Neural progenitor cell (in vitro differentiated cells): ENCODE measurements around the gene LUC7L3. TPM values are rescaled to one million over a fixed set of nuclear protein-coding genes. Genes with fewer than 3 reads are reported as not detected.

Experiments
- DNase-seq: peaks from one replicate; pipeline ENCODE4 v3.0.0-alpha.2; 2016; ENCODE audit warnings: low spot score
- H2AFZ ChIP-seq: fragments of 200-600 bp; sonication (generic); replicated peaks from 2 replicates; pipeline ENCODE4 v1.6.1; 2016; ENCODE audit warnings: antibody characterized with exemption
- H3F3A ChIP-seq: fragments of 200-600 bp; sonication (generic); 2 replicates; pipeline ENCODE4 v1.6.1; 2016; ENCODE audit warnings: antibody characterized with exemption, low read depth
- H3K27ac ChIP-seq: fragments of 200-600 bp; sonication (generic); 2 replicates; pipeline ENCODE4 v1.5.1; 2016; ENCODE audit warnings: mild to moderate bottlenecking
- H3K27me3 ChIP-seq: fragments of 200-600 bp; sonication (generic); 2 replicates; pipeline ENCODE4 v1.6.1; 2016; ENCODE audit warnings: mild to moderate bottlenecking, moderate library complexity
- H3K36me3 ChIP-seq: fragments of 200-600 bp; sonication (generic); 2 replicates; pipeline ENCODE4 v1.5.1; 2016
- H3K4me1 ChIP-seq: fragments of 200-600 bp; sonication (generic); 2 replicates; pipeline ENCODE4 v1.6.1; 2016; ENCODE audit warnings: mixed run types
- H3K4me2 ChIP-seq: fragments of 200-600 bp; sonication (generic); 2 replicates; pipeline ENCODE4 v1.6.1; 2016
- H3K4me3 ChIP-seq: fragments of 200-600 bp; sonication (generic); 2 replicates; pipeline ENCODE4 v1.5.1; 2016
- H3K79me2 ChIP-seq: fragments of 200-600 bp; sonication (generic); 2 replicates; pipeline ENCODE4 v1.6.1; 2016; ENCODE audit warnings: low read depth
- H3K9ac ChIP-seq: fragments of 200-600 bp; sonication (generic); 2 replicates; pipeline ENCODE4 v1.6.1; 2016
- H3K9me3 ChIP-seq: fragments of 200-600 bp; sonication (generic); 2 replicates; pipeline ENCODE4 v1.5.1; 2016; ENCODE audit warnings: low read depth
- H4K20me1 ChIP-seq: fragments of 200-600 bp; sonication (generic); 2 replicates; pipeline ENCODE4 v1.6.1; 2016; ENCODE audit warnings: low read depth
- H3K27ac Mint-ChIP-seq: 3 replicates; pipeline ENCODE4 v1.8.0; 2021; ENCODE audit warnings: mixed read lengths
- H3K27me3 Mint-ChIP-seq: 2 replicates; pipeline ENCODE4 v1.8.0; 2022; ENCODE audit warnings: low read depth, mild to moderate bottlenecking, inconsistent platforms, moderate library complexity, mixed read lengths; ENCODE audit not compliant: insufficient read depth
- H3K36me3 Mint-ChIP-seq: 3 replicates; pipeline ENCODE4 v1.8.0; 2021; ENCODE audit warnings: mixed read lengths
- H3K4me1 Mint-ChIP-seq: 3 replicates; pipeline ENCODE4 v1.8.0; 2021; ENCODE audit warnings: mixed read lengths
- H3K4me3 Mint-ChIP-seq: 3 replicates; pipeline ENCODE4 v1.8.0; 2021; ENCODE audit warnings: mild to moderate bottlenecking, moderate library complexity, mixed read lengths
- H3K9me3 Mint-ChIP-seq: 3 replicates; pipeline ENCODE4 v1.8.0; 2020; ENCODE audit warnings: mixed read lengths
- EZH2 ChIP-seq: fragments of 200-600 bp; sonication (generic); IDR thresholded peaks from 2 replicates; pipeline ENCODE4 v1.6.1; 2017; ENCODE audit warnings: antibody characterized with exemption, mild to moderate bottlenecking, moderate library complexity
- EZH2phosphoT487 ChIP-seq: fragments of 200-600 bp; sonication (generic); IDR thresholded peaks from 2 replicates; pipeline ENCODE4 v1.6.1; 2017; ENCODE audit warnings: antibody characterized with exemption
- total RNA-seq: library from RNA; depleted of rRNA; stranded (reverse); fragments of >200 nt; gene quantifications from 2 replicates; pipeline ENCODE4 v1.2.3, GENCODE V29; 2015; ENCODE audit warnings: low replicate concordance
- TF ChIP-seq, protein P1 (sequence below): fragments of 200-600 bp; sonication (generic); IDR thresholded peaks from 2 replicates; pipeline ENCODE4 v1.5.1; 2017; ENCODE audit warnings: antibody characterized with exemption, mild to moderate bottlenecking

The LUC7L3 gene
- total RNA-seq, 1 donor from 2014 or later, result 374 TPM

DNA sequence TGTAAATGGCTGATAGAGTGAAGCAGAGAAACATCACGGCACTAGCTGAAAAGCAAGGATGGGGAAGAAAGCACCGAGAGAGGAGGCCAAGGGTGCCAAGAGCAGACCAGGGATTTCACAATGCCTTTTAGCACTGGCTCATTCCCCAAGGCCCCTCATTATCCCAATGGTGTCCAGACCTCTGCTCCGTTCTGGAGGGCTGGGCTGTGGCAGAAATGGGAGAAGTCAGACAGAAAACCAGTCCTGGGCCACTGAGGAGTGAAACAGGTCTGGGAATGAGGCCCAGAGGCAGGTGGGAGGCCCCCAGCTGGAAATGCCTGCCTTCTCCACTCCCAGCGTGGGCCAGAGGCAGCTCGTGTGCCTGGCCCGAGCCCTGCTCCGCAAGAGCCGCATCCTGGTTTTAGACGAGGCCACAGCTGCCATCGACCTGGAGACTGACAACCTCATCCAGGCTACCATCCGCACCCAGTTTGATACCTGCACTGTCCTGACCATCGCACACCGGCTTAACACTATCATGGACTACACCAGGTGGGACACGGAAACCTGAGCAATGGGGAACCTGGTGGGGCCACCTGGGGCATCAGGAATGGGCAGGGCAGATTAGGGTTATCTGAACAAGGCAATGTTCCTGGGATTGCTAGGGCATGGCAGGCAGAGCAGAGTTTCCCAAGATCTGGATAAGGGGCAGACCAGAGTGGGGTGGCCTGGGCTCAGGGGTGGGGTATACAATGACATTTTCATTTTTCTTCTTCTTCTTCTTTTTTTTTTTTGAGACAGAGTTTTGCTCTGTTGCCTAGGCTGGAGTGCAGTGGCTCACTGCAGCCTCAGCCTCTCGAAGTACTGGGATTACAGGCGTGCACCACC lies 32.0 kb upstream of the LUC7L3 start:
- Histone ChIP-seq H3K4me2 (no peak overlapping the region), H3K79me2 (no peaks in the 10 kb centered on the region), H3K9ac (no peak overlapping the region), H3K36me3 (no peaks in the 10 kb centered on the region), H2AFZ (no peak overlapping the region), H3K27me3 (no peaks in the 10 kb centered on the region), H3K27ac (no peak overlapping the region), H4K20me1 (no peaks in the 10 kb centered on the region), H3K4me3 (no peak overlapping the region), H3F3A (peaks cover 65% of the 10 kb centered on the region), H3K9me3 (no peaks in the 10 kb centered on the region), H3K4me1 (peaks cover 47% of the 10 kb centered on the region)
- H3K4me1 Mint-ChIP-seq, result peaks cover 82% of the 10 kb centered on the region
- no peaks in the 10 kb centered on the region for H3K9me3 Mint-ChIP-seq
- TF ChIP-seq EZH2 (no peak), EZH2phosphoT487 (no peak)
- TF ChIP-seq, protein P1, sequence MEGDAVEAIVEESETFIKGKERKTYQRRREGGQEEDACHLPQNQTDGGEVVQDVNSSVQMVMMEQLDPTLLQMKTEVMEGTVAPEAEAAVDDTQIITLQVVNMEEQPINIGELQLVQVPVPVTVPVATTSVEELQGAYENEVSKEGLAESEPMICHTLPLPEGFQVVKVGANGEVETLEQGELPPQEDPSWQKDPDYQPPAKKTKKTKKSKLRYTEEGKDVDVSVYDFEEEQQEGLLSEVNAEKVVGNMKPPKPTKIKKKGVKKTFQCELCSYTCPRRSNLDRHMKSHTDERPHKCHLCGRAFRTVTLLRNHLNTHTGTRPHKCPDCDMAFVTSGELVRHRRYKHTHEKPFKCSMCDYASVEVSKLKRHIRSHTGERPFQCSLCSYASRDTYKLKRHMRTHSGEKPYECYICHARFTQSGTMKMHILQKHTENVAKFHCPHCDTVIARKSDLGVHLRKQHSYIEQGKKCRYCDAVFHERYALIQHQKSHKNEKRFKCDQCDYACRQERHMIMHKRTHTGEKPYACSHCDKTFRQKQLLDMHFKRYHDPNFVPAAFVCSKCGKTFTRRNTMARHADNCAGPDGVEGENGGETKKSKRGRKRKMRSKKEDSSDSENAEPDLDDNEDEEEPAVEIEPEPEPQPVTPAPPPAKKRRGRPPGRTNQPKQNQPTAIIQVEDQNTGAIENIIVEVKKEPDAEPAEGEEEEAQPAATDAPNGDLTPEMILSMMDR, result no peak
- peaks cover 14% of the 10 kb centered on the region for H3K27me3 Mint-ChIP-seq
- H3K36me3 Mint-ChIP-seq, result no peaks in the 10 kb centered on the region
- peak overlapping the region; percentile 5 for H3K27ac Mint-ChIP-seq
- peak; percentile 69 for DNase-seq
- H3K4me3 Mint-ChIP-seq, result peak overlapping the region; percentile 35

DNA sequence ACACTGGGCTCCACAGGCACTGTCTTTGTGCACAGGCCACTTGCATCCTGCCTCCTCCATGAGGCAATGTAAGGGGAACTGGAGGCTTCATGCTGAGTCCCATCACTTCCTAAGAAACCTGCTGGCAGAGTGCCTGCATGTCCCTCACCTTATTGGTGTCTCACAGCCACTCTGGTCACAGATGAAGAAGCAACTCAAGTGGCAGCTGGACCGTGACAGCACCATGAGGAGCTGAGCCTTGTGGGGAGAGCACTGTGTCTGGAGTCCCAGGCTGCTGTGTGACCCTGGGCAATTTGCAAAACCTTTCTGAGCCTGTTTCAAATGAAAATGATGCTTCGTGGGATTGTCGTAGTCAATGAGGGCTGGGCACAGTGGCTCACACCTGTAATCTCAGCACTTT lies 31.2 kb upstream of the LUC7L3 start:
- Histone ChIP-seq H3K4me1 (peaks cover 47% of the 10 kb centered on the region), H2AFZ (no peak overlapping the region), H3K36me3 (no peaks in the 10 kb centered on the region), H3K79me2 (no peaks in the 10 kb centered on the region), H3K27ac (no peak overlapping the region), H3K27me3 (no peaks in the 10 kb centered on the region), H3K9ac (no peak overlapping the region), H3K4me2 (no peak overlapping the region), H3K4me3 (no peak overlapping the region), H3F3A (peaks cover 67% of the 10 kb centered on the region), H3K9me3 (no peaks in the 10 kb centered on the region), H4K20me1 (no peaks in the 10 kb centered on the region)
- TF ChIP-seq, protein P1, result no peak
- Mint-ChIP-seq H3K9me3 (no peaks in the 10 kb centered on the region), H3K36me3 (peaks cover 2% of the 10 kb centered on the region), H3K27ac (peak overlapping the region; percentile 50), H3K27me3 (peaks cover 10% of the 10 kb centered on the region), H3K4me1 (peaks cover 76% of the 10 kb centered on the region), H3K4me3 (peak overlapping the region; percentile 55)
- no peak for DNase-seq

DNA sequence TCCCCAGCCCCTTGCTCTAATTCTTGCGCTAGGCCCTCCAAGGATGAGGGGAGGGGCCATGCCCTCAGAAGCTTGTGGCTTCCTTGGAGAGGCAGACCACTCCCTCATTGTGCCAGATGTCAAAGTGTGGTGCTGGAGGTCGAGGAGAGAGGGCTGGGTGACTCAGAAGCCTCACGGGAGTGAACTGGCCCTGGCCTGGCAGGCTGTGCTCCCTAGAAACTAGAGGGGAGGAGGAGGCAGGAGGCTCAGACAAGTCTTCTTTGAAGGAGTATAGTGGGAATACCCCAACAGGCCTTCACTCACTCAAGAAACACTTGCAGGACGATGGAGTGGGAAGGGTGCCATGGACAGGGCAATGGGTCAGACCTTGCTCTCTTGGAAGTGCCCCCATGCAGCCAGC lies 30.2 kb upstream of the LUC7L3 start:
- H3F3A ChIP-seq, result peaks cover 62% of the 10 kb centered on the region
- H3K36me3 ChIP-seq, result peaks cover under 1% of the 10 kb centered on the region
- no peaks in the 10 kb centered on the region for H3K27me3 ChIP-seq
- H2AFZ ChIP-seq, result no peak overlapping the region
- H3K79me2 ChIP-seq, result no peaks in the 10 kb centered on the region
- no peaks in the 10 kb centered on the region for H3K9me3 Mint-ChIP-seq
- no peak for TF ChIP-seq EZH2phosphoT487
- TF ChIP-seq, protein P1, result no peak
- no peak for TF ChIP-seq EZH2
- peak; percentile 54 for DNase-seq
- H3K27me3 Mint-ChIP-seq, result peaks cover 10% of the 10 kb centered on the region
- peaks cover 42% of the 10 kb centered on the region for H3K4me1 ChIP-seq
- H3K27ac Mint-ChIP-seq, result peak overlapping the region; percentile 99
- peaks cover 5% of the 10 kb centered on the region for H3K36me3 Mint-ChIP-seq
- no peak overlapping the region for H3K27ac ChIP-seq
- no peak overlapping the region for H3K9ac ChIP-seq
- peak overlapping the region; percentile 29 for H3K4me2 ChIP-seq
- H4K20me1 ChIP-seq, result no peaks in the 10 kb centered on the region
- no peaks in the 10 kb centered on the region for H3K9me3 ChIP-seq
- H3K4me3 ChIP-seq, result no peak overlapping the region
- peaks cover 74% of the 10 kb centered on the region for H3K4me1 Mint-ChIP-seq
- H3K4me3 Mint-ChIP-seq, result peak overlapping the region; percentile 77
